Measurements from ENCODE around the gene EXOC3.
A peak's percentile ranks its signal among the peaks of the same experiment; 100 is the strongest.
"Not testable (repeated sequence)": the region's sequence is repeated elsewhere in the genome, so short reads cannot be mapped to it uniquely, and the experiment has no call there.

Gene EXOC3

DNA sequence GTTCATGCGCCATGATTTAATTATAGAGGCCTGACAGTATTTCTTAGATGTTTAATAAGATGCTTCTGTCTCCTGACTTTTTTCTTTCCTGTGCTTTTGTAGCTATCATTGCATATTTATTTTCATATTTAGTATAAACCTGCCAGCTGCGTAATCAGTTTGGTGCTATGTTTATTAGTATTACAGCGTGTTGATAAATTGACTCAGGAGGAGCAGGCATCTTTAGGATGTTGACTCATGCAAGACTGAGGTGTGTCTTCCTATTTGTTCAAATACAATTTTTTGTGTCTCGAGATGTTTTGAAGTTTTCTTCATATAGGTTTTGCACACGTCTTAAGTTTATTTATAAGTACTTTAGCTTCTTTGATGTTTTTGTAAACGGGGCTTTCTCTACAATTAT is 35.9 kb upstream of the EXOC3 start:
- no peak for DNase-seq (ENCODE audit: low spot score)

DNA sequence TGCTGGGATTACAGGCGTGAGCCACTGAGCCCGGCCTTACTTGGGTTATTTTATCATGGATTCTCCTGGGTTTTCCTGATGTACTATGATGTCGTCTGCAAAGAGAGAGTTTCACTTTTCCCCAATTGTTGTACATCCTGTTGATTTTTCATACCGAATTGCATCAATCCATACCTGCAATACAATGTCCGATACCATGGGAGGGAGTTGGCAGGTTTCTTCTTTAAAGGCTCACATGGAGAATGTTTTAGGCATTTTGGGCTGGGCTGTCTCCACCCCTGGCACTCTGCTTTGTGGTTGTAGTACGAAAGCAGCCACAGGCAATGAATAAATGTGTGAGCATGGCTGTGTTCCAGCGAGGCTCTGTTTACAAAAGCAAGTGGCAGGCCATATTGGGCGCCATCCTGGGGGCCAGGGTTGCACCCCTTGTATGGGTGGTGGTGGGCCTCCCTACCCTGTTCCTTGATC is 35.1 kb upstream of the EXOC3 start:
- DNase-seq (ENCODE audit: low spot score), result no peak

DNA sequence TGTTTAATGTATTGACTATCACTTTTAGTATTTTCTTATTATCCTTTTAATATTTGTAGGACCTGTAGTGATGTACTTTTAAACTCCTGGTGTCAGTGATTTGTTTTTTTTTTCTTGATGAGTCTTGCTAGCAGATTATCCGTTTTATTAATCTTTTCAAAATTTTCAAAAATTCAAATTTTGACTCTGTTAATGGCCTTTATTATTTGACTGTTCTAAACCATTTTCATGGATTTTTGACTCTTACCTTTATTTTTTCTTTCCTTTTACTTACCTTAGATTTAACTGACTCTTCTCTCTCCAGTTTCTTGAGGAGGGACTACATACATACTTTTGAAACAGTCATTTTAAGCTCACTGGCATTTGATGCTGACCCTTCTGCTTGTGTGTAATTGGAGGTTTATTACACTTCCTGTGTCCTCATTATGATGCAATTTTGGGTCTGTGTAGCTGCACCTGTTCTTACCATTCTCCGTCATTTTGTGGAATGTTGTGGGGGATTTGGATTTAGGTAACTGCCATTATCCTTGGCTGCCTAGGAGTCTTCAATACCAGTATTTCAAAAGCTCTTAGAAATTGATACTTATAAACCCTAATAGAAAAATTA is 32.0 kb upstream of the EXOC3 start:
- no peak for DNase-seq (ENCODE audit: low spot score)

DNA sequence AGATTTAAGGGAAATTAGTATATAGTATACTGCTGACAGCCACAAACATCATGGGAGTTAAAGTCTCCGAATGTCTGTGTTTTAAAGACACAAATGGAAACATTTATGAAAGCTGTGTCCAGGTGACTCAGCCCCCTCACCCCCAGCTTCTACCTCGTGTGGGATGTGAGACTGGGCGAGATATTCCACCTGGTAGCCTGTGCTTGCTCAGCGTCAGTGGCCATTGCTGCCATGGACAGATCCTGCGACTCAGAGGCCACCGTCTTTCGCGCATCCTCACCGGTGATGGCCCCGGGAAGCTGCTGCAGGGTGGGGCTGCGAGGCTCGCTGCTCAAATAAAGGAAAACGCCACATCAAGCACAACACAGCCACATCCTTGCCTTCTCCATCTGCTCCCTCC is 31.2 kb upstream of the EXOC3 start:
- DNase-seq (ENCODE audit: low spot score), result no peak

DNA sequence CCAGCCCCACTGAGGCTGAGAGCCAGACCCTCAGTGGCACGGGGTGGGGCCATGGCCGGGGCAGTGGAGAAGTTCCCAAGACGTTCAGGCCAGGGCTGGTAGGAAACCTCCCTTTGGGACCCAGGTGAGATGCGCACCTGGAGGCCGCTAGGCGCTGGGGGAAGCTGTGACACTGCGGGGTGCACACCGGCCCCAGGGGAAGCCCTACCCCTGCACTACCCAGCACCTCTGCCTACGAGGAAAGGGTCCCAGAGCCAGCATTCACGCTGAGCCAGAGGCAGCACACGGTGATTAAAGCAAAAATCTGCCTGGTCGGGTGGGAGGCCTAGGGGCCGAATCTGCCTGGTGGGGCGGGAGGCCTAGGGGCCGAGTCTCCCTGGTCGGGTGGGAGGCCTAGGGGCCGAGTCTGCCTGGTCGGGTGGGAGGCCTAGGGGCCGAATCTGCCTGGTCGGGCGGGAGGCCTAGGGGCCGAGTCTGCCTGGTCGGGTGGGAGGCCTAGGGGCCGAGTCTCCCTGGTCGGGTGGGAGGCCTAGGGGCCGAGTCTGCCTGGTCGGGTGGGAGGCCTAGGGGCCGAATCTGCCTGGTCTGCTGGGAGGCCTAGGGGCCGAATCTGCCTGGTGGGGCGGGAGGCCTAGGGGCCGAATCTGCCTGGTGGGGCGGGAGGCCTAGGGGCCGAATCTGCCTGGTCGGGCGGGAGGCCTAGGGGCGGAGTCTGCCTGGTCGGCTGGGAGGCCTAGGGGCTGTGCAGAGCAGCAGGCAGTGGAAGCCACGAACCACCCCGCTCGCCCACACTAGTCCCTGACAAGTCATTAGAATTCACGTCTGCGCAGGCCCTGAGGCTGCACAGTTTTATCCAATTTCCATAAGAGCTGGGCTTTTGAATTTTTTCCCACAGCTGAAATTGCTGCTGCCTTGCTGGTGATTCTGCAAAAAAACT is 27.7 kb upstream of the EXOC3 start:
- not testable (repeated sequence) for DNase-seq (ENCODE audit: low spot score)

DNA sequence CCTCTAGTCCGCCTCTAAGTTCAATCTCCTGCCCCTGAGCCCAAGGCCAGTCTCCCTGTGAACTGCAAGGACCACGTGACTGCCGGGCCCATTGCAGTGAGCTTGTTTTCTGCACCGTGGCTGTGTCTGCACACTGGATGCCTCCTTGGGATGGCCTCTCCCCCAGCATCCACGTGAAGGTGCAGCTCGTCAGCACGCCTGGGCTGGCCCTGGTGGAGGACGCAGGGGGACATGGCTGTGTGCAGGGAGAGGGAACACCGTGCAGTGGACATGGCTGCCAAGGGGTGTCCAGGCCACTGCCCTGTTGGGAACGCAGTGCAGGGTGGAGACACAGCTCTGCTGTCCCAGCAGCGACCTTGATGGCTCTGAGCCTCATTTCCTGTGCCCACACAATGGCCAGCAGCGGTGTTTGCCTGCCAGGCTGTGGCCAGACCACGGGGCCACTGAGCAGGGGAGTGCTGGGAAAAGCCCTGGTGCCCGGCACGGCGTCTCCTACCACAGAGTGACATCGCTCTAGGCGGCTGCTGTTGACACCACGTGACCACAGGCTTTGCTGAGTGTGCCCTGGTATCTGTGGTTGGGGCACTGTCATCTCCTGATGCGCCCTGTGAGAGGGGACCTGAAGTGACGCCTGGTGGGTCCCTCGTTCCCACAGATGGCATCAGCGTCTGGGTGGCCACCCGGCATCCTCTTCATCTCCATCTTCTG is 26.9 kb upstream of the EXOC3 start:
- DNase-seq (ENCODE audit: low spot score), result no peak

DNA sequence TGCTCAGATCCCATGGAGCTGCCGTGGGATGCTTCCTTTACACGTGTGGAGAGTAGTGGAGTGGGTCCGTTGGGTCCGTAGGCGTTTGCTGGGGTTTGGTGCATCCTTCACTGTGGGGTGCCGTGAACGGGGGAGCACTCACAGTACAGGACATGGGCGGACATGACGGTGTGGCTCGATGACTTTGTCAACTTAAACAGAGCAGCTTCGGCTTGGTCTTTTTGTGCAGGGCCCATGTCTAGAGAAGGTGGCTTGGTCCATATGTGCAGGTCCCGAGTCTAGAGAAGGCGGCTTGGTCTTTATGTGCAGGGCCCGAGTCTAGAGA is 26.4 kb upstream of the EXOC3 start:
- no peak for DNase-seq (ENCODE audit: low spot score)

DNA sequence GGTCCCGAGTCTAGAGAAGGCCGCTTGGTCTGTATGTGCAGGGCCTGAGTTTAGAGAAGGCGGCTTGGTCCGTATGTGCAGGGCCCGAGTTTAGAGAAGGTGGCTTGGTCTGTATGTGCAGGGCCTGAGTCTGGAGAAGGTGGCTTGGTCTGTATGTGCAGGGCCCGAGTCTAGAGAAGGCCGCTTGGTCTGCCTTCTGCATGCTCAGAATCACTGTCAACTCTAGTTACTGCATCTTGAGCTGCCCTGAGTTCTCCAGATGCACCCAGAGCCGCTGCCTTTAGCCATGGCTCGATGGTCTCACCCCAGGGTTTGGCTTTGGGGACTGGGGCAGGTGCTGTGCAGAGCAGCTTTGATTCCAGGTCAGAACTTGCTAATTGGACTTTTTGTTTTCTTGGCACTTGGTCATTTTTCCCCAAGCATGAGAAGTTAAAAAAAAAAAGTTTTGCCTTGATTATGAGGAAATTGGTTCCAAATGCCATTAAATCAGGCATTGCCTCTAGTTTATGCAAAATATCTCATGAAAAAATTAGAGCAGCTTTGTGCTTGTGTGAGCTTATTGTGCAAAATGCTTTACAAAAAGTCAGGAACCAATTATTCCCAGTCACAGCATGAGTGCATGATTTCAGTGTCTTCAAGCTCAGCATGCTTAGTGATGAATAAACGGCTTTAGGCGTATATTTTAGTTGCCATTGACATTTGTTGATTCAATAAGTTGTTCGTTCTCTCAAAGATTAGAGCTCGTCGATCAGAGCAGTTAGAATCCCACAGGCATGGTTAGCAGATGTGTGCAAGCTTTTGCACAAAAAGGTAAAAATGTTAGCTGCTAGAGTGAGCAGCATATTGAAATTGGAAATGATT is 25.4 kb upstream of the EXOC3 start:
- DNase-seq (ENCODE audit: low spot score), result no peak

DNA sequence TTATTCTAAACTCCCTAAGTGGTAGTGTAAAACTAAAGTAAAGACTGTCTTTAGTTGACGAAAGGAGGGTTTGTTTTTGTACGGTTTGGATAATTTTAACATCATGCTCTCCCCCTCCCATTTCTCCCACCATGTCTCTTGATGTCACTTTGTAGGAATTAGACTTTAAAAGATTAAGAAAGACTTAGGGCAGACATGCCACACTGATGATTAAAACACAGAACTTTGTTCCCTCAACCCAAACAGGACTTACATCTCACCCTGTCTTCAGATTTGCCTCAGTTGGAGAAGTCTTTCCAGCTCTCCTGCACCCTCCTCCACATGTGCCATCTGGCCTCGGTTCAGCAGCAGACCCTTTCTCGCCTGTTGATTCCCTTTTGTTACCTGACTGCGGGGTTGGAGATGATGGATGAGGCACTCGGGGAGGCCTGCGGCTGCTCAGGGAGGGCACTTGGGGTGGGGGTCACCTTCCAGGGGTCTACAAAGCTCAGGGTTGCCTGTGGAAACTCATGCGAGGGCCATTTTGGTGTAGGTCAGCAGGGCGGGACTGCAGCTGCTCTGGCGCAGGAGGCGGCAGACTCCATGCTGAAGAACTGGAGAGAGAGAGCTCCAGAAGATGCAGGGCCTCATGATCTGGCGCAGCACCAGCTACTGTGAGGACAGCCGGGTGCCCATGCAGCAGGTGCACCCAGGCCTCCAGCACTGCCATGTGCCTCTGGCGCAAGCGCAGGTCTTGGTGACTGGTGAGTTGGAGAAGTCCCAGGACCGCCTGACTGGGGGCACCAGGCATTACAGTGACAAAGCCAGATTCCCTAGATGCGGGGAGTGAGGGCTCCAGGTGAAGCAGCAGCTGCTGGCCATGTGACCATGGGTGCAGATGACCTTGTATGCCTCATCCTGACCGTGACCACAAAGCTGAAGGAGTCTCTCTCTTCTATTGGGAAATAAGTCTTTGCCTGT is 24.5 kb upstream of the EXOC3 start:
- no peak for DNase-seq (ENCODE audit: low spot score)

DNA sequence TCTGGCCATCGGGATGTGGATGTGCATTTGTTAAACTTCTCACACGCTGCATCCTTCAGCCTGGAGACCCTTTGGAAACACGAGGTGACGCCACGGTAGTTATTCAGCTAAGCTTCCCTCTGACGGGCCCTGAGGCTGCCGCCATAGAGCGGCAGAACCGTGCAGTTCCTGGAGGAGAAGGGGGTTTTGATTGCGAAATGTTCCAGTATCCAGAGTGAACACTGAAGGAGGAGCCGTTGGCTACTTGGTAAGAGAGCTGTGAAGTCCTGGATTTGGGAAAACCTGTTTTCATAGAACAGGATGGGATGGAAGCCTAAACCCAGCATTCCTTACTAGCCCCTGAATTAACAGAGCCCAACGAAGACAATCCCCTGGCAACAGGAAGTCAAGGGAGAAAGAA is 23.0 kb upstream of the EXOC3 start:
- DNase-seq (ENCODE audit: low spot score), result no peak

DNA sequence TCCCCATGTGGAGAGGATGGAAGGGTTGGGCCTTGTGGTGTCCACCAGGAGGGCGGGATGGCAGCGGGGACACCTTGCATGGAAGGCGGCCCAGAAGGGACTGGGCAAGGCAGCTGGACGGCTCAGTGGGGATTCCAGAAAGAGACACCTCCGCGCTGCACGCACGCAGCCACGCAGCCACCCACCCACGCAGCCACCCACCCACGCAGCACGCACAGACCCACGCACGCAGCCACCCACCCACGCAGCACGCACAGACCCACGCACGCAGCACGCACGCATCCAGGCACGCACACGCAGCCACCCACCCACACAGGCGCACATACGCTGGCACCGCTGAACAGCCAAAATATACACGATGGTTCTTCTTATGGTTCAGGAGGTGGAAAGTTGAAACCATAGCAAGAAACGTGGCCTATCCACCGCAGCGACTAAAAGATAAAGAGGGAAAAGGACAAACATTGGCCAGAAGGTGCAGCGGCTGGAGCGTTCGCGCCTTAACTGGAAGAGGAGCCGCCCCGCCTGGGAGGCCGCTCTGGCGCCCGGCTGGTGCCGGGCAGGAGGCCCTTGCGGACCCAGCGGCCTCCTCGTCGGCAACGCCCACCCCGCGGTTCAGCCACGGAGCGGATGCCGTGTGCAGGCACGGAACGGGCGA is 22.2 kb upstream of the EXOC3 start:
- DNase-seq (ENCODE audit: low spot score), result no peak

DNA sequence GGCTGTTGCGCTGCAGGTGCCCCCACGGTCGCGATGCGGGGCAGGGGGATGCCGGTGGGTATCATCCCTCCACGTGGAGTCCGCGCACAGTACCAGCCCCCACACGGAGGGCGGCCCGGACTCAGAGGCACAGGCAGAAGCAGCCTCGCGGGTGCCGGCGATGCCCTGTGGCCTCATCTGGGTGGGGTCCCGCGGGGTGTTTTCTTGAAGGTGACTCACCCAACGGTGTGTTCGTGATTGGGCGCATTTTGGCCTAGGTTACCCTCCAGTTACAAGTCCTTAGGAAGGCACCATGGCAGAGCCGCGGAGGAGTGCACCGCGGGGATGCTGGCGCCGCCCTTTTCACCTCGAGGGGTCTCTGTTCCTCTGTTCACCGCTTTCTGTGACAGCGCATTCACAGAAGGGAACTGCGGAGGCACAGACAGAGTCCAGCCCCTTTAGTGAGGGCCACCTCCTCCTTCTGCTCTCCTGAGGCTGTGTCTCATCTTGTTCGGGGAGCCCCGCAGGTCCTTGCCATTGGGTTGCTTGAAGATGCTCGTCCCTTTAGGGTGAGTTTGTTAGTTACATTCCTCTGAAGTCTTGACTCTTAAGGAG is 21.6 kb upstream of the EXOC3 start:
- no peak for DNase-seq (ENCODE audit: low spot score)

DNA sequence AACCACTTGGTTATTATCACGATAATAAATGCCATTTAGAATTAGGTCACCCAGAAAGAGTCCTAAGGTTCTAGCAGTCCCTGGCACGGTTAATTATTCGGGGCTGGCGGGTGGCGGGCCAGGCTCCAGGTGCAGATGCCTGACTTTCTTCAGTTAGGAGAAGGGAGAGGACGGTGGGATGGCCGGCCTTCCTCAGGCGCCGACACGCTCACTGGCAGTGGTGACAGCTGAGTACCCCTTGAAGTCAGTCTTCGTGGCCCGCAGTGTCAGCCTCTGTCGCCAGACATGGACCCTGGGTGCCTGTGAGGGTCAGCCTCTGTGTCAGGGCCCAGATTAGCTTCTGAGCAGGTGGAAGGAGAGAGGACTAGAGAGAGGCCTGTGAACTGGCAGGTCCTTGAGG is 21.1 kb upstream of the EXOC3 start:
- DNase-seq (ENCODE audit: low spot score), result no peak

DNA sequence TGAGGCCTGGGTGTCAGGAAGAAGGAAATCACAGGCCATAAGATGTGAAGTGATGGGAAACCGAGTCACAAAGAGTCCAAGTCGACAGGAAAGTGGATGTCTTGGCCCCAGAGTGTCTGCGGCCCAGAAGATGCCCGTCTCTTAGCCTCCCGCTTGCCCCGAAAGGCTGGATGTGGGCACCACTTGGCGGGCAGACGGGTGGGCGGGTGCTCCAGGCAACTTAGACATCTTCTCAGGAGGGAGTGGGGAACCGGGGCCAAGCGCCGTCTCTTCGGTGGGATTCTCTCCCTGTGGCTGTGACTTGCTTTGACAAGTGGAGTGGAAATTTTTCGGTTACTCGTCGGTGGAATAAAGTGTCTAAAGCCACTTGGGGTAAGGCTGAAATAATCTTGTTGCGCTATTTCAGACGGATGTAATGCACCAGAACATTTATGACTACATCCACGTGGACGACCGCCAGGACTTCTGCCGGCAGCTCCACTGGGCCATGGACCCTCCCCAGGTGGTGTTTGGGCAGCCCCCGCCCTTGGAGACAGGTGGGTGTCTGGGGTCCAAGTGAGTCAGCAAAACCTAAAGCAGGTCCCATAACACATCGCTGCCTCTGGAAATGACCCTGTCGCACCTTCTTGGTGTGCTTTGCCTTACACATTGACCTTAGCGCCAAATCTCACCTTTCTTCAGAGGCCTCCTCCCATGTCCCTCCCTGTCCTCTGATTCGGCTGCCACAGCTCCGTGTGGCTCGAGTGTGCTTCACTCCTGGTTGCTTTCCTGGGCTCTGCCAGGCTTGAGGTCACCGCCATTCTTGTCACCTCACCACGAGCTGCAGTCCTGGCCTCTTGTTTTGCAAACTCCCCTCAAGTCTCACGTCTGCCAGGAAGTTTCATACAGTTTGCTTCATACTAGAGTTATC is 20.4 kb upstream of the EXOC3 start:
- DNase-seq (ENCODE audit: low spot score), result no peak

DNA sequence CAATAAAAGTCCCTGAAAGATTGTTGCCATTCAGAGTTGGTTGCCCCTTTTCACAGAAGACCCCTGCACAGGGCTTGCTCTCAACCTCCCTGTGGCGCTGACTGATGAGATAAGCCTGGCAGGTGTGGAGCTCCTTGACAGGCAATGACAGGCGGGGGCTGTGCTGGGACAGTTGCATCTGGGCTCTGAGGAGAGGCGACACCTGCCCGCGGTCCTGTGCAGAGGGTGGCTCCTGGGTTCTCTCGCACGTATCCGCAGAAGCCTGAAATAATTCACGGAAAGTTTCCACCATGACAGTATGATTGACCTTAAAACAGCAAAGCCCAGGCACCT is 19.8 kb upstream of the EXOC3 start:
- no peak for DNase-seq (ENCODE audit: low spot score)

DNA sequence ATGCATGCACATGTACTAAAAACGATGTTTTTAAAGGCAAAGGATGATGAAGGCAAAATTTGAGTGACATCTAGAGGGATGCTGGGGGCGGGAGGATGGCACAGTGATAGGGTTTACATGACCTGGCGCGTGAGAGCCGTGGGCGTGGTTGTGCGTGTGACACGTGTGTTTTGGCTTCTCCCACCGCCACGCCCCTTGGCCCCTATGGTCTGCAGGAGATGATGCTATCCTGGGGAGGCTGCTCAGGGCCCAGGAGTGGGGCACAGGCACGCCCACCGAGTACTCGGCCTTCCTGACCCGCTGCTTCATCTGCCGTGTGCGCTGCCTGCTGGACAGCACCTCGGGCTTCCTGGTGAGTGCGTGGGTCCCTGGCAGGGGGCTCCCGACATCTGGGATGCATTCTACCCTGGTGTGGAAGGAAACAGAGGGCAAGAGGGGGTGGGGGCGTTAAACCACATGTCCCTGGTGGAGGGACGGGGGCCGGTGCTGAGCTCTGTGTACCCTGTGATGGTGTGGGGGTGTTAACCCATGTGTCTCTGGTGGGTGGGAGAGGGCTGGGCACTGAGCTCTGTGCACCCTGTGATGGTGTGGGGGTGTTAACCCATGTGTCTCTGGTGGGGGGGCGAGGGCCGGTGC is 19.2 kb upstream of the EXOC3 start:
- DNase-seq (ENCODE audit: low spot score), result no peak

DNA sequence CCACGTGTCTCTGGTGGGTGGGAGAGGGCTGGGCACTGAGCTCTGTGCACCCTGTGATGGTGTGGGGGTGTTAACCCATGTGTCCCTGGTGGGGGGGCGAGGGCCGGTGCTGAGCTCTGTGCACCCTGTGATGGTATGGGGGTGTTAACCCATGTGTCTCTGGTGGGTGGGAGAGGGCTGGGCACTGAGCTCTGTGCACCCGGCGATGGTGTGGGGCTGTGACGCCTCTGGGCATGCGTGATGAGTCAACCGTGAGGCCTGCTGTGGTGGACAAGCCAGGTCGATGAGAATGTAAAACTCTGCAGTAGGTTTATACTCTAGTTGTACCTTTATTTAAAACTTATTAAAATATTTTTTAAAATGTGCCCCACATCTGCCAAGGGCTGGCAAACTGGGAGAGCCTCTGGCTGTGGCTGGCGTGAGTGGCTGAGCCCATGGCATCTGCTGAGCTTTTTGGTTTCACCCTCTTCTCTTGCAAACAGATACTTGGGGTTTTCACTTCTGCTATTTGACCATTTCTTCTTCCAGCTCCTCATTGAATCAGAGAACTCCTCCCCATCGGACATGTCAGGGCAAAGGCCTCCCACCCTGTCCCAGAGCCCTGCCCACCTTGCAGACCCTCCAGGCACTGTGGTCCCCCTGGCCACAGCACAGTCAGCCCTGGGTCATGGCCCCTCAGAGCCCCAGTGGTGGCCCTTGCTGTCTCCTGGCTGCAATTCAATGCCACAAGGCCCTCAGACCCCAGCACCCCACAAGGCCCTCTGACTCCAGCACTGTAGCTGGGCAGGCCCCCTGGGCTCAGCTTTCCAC is 18.5 kb upstream of the EXOC3 start:
- DNase-seq (ENCODE audit: low spot score), result no peak

DNA sequence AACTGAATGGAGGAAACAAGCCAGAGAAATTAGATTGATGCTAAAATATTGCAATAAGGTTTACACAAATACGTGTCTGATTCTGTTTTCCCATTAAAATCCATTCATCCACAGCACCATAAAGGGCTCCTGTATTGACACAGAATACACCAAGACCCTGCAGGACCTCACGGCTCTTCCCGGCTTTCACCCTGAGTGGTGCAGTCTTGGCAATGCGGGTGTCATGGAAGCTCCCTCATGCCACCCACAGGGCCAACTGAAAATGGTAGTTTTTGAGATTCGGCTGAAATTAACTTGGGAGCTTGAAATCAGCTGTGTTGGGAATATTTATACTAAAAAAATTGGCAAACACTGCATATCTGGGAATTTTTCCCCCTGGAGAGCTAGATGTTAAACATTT is 17.3 kb upstream of the EXOC3 start:
- DNase-seq (ENCODE audit: low spot score), result peak; percentile 4

Data from CD4-positive, alpha-beta T cell treated with Interleukin-2 at 100 ng/mL for 4 hours (primary cell).